ENCODE measurements around the gene CCDC152. TPM values are rescaled to one million over a fixed set of nuclear protein-coding genes. Genes with fewer than 3 reads are reported as not detected.

Gene CCDC152
- total RNA-seq, 1 experiment from 2014 or later: 0.13 TPM

DNA sequence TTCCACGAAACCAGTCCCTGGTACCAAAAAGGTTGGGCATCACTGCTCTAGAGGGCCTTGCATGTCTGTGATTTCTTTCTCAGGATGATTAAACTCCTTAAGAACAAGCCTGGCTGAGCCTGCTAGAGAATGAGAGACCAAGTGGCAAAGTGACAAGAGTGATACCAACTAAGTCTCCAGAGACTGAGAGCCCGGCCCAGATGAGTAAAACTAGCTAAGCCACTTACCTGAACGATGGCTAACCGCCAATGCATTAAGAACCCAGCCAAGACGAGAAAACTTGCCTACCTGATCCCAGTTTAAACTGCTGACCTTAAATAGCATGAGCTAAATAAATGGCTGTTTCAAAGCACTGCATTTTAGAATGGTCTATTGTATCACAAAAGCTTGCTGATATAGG, 5.6 kb upstream of the CCDC152 start:
- Mint-ChIP-seq H3K27me3 (ENCODE audit: low read depth) (no peaks in the 10 kb centered on the region), H3K36me3 (ENCODE audit: insufficient read depth in 1 of 3, low read depth in 3 of 3) (no peaks in the 10 kb centered on the region), H3K4me3 (no peak overlapping the region), H3K4me1 (peaks cover 2 to 7% of the 10 kb centered on the region in 2 experiments; a peak in 2 of 4 replicates), H3K9me3 (peaks cover 0 to 2% of the 10 kb centered on the region in 2 experiments; a peak in 1 of 5 replicates), H3K27ac (no peak overlapping the region)
- H2BK15ac ChIP-seq (ENCODE audit: low read depth, low read length): no peak overlapping the region
- no peak overlapping the region for H3K27ac ChIP-seq (ENCODE audit: insufficient read length, low read depth, low read length)
- H3K9ac ChIP-seq (ENCODE audit: extremely low read depth, insufficient read length, low read length): no peak overlapping the region
- TF ChIP-seq, protein P1, sequence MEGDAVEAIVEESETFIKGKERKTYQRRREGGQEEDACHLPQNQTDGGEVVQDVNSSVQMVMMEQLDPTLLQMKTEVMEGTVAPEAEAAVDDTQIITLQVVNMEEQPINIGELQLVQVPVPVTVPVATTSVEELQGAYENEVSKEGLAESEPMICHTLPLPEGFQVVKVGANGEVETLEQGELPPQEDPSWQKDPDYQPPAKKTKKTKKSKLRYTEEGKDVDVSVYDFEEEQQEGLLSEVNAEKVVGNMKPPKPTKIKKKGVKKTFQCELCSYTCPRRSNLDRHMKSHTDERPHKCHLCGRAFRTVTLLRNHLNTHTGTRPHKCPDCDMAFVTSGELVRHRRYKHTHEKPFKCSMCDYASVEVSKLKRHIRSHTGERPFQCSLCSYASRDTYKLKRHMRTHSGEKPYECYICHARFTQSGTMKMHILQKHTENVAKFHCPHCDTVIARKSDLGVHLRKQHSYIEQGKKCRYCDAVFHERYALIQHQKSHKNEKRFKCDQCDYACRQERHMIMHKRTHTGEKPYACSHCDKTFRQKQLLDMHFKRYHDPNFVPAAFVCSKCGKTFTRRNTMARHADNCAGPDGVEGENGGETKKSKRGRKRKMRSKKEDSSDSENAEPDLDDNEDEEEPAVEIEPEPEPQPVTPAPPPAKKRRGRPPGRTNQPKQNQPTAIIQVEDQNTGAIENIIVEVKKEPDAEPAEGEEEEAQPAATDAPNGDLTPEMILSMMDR (conservative IDR thresholded peaks at IDR 0.05): no peak
- H3K79me2 ChIP-seq (ENCODE audit: insufficient read depth, low read length): no peaks in the 10 kb centered on the region
- no peak for DNase-seq
- H3K23me2 ChIP-seq (ENCODE audit: insufficient read length, low read depth, low read length, poor library complexity, severe bottlenecking): no peaks in the 10 kb centered on the region
- no peak overlapping the region for H3K23ac ChIP-seq (ENCODE audit: insufficient read length, low read depth, low read length)
- H3K27me3 ChIP-seq (ENCODE audit: insufficient read depth, low read length): no peaks in the 10 kb centered on the region
- no peaks in the 10 kb centered on the region for H3K9me3 ChIP-seq (ENCODE audit: control insufficient read depth, low read depth, low read length)
- H2AFZ ChIP-seq (ENCODE audit: low read length): no peak overlapping the region
- no peak overlapping the region for H3K4me2 ChIP-seq (ENCODE audit: insufficient read depth, insufficient read length, low read length)
- no peak overlapping the region for H4K91ac ChIP-seq (ENCODE audit: insufficient read length, low read depth, low read length)
- H2BK12ac ChIP-seq (ENCODE audit: insufficient read length, low read depth, low read length): no peak overlapping the region
- H3K14ac ChIP-seq (ENCODE audit: insufficient read depth, low read length): no peak overlapping the region
- no peak overlapping the region for H2BK120ac ChIP-seq (ENCODE audit: low read depth, low read length, poor library complexity, severe bottlenecking)
- H4K5ac ChIP-seq (ENCODE audit: insufficient read length, low read depth, low read length): no peak overlapping the region
- H2AK5ac ChIP-seq (ENCODE audit: insufficient read length, low read length): no peak overlapping the region
- no peak overlapping the region for H3K4ac ChIP-seq (ENCODE audit: low read depth, low read length)
- WGBS (ENCODE audit: extremely low coverage, insufficient read length, low lambda C conversion rate): no CpG with 5 or more reads among the region's 5 CpGs
- no peak overlapping the region for H4K8ac ChIP-seq (replicated peaks; ENCODE audit: insufficient read length, low read depth, low read length)
- H2BK5ac ChIP-seq (ENCODE audit: insufficient read length, low read length): no peak overlapping the region
- no peak overlapping the region for H3K56ac ChIP-seq (ENCODE audit: insufficient read length, low read depth, low read length)
- no peak overlapping the region for H2BK20ac ChIP-seq (ENCODE audit: low read depth, low read length, poor library complexity, severe bottlenecking)
- no peak overlapping the region for H3T11ph ChIP-seq (ENCODE audit: low read length)
- no peaks in the 10 kb centered on the region for H3K4me1 ChIP-seq (ENCODE audit: insufficient read depth, low read length)
- no peaks in the 10 kb centered on the region for H4K20me1 ChIP-seq (ENCODE audit: control insufficient read depth, insufficient read depth, insufficient read length)
- H3K79me1 ChIP-seq (ENCODE audit: insufficient read depth, low read depth, low read length, poor library complexity, severe bottlenecking): no peaks in the 10 kb centered on the region
- H3K18ac ChIP-seq (ENCODE audit: insufficient read length, low read depth, low read length): no peak overlapping the region
